H1 (cell line): Measurements from ENCODE around the gene PTGFR.

Experiments used
- CTCF ChIP-seq, 3 experiments: IDR thresholded peaks; 1 replicate in 2 of 3; 2 replicates in 1 of 3; pipeline versions ENCODE4 v1.5.1 to v1.6.1; 2011; ENCODE audit warnings: low read length in 3 of 3, mild to moderate bottlenecking in 3 of 3, inconsistent platforms in 2 of 3, low read depth in 1 of 3, moderate library complexity in 1 of 3; ENCODE audit not compliant: insufficient read depth in 1 of 3; ENCODE audit errors: control extremely low read depth in 1 of 3
- E2F6 ChIP-seq: IDR thresholded peaks from 2 replicates; pipeline ENCODE4 v1.6.1; 2012; ENCODE audit warnings: inconsistent platforms
- EGR1 ChIP-seq: IDR thresholded peaks from 2 replicates; pipeline ENCODE4 v1.6.1; 2011; ENCODE audit warnings: low read depth, low read length, borderline replicate concordance
- EZH2 ChIP-seq: fragments of 200-600 bp; sonication (generic); IDR thresholded peaks from 2 replicates; pipeline ENCODE4 v1.7.1; 2012; ENCODE audit warnings: low read depth, mild to moderate bottlenecking, moderate library complexity, low read length, inconsistent platforms; ENCODE audit not compliant: severe bottlenecking
- GABPA ChIP-seq: IDR thresholded peaks from 2 replicates; pipeline ENCODE4 v1.6.1; 2011; ENCODE audit warnings: mild to moderate bottlenecking, low read length, moderate library complexity, borderline replicate concordance; ENCODE audit not compliant: insufficient read depth
- MAX ChIP-seq: IDR thresholded peaks from 2 replicates; pipeline ENCODE4 v1.6.1; 2012; ENCODE audit warnings: inconsistent platforms
- SRF ChIP-seq: IDR thresholded peaks from 2 replicates; pipeline ENCODE4 v1.6.1; 2011; ENCODE audit warnings: mild to moderate bottlenecking, low read depth, low read length, moderate library complexity

GRCh38 chr1:78560811-78561210 lies 70.0 kb downstream of the PTGFR start:
- TF ChIP-seq MAX = no peak
- no peak for TF ChIP-seq CTCF (IDR thresholded peaks at IDR 0.05; ENCODE audit: control extremely low read depth in 1 of 3, insufficient read depth in 1 of 3, low read depth in 1 of 3, low read length in 3 of 3)
- no peak for TF ChIP-seq E2F6
- TF ChIP-seq EZH2 = no peak
- TF ChIP-seq SRF = no peak
- no peak for TF ChIP-seq GABPA
- TF ChIP-seq EGR1 = no peak
